CD8-positive, alpha-beta memory T cell (primary cell): ENCODE data around the gene CES4A. TPM values are rescaled to one million over a fixed set of nuclear protein-coding genes. Genes with fewer than 3 reads are reported as not detected.
"Not testable (repeated sequence)": the region's sequence is repeated elsewhere in the genome, so short reads cannot be mapped to it uniquely, and the experiment has no call there.

Experiments used
- CTCF ChIA-PET: fragments of 350-600 bp; sonication (Branson Sonifier 250); formaldehyde crosslinking; loops from one replicate; lab custom pipeline; 2021; ENCODE audit warnings: antibody characterized with exemption; lab: Charles Lee
- POLR2A ChIA-PET: fragments of 350-600 bp; sonication (Branson Sonifier 250); formaldehyde crosslinking; loops from one replicate; lab custom pipeline; 2021; ENCODE audit warnings: antibody characterized with exemption; lab: Charles Lee
- DNase-seq, 5 donors: peaks; one replicate each; pipeline versions ENCODE4 v3.0.0 to v3.0.0-alpha.2; 2020 to 2022; ENCODE audit warnings: mixed read lengths in 1 of 5
- H3K27ac ChIP-seq: one replicate; pipeline ENCODE4 v1.7.0; 2013; ENCODE audit warnings: low read depth, mild to moderate bottlenecking, low read length, moderate library complexity
- H3K27me3 ChIP-seq: 2 replicates; pipeline ENCODE4 v1.7.0; 2013; ENCODE audit warnings: low read length, mild to moderate bottlenecking; ENCODE audit not compliant: insufficient read depth, poor library complexity, severe bottlenecking
- H3K36me3 ChIP-seq: 2 replicates; pipeline ENCODE4 v1.7.0; 2013; ENCODE audit warnings: mild to moderate bottlenecking, low read length, moderate library complexity; ENCODE audit not compliant: insufficient read depth
- H3K4me1 ChIP-seq: 2 replicates; pipeline ENCODE4 v1.7.0; 2013; ENCODE audit warnings: mild to moderate bottlenecking, low read length, moderate library complexity; ENCODE audit not compliant: insufficient read depth
- H3K4me3 ChIP-seq: 2 replicates; pipeline ENCODE4 v1.7.0; 2013; ENCODE audit warnings: mild to moderate bottlenecking, low read length
- H3K9me3 ChIP-seq: 2 replicates; pipeline ENCODE4 v1.7.0; 2013; ENCODE audit warnings: mild to moderate bottlenecking, low read length
- H3K27ac Mint-ChIP-seq, 8 donors: one replicate each; pipeline ENCODE4 v1.8.0; 2020 to 2021; ENCODE audit warnings: mixed read lengths in 8 of 8, mild to moderate bottlenecking in 6 of 8, inconsistent platforms in 3 of 8, moderate library complexity in 3 of 8
- H3K27me3 Mint-ChIP-seq, 2 donors: one replicate each; pipeline ENCODE4 v1.8.0; 2020 to 2021; ENCODE audit warnings: mixed read lengths in 2 of 2, mild to moderate bottlenecking in 1 of 2, moderate library complexity in 1 of 2
- H3K36me3 Mint-ChIP-seq, 3 donors: one replicate each; pipeline ENCODE4 v1.8.0; 2020 to 2021; ENCODE audit warnings: mixed read lengths in 3 of 3, inconsistent platforms in 1 of 3, mild to moderate bottlenecking in 1 of 3
- H3K4me1 Mint-ChIP-seq, 3 donors: one replicate each; pipeline ENCODE4 v1.8.0; 2020 to 2021; ENCODE audit warnings: mixed read lengths in 3 of 3, inconsistent platforms in 1 of 3, mild to moderate bottlenecking in 1 of 3
- H3K4me3 Mint-ChIP-seq, 7 donors: one replicate each; pipeline ENCODE4 v1.8.0; 2020 to 2021; ENCODE audit warnings: mixed read lengths in 7 of 7, mild to moderate bottlenecking in 6 of 7, moderate library complexity in 4 of 7, inconsistent platforms in 2 of 7
- H3K9me3 Mint-ChIP-seq, 5 donors: one replicate each; pipeline ENCODE4 v1.8.0; 2020 to 2022; ENCODE audit warnings: mixed read lengths in 5 of 5, mild to moderate bottlenecking in 3 of 5, moderate library complexity in 2 of 5, inconsistent platforms in 1 of 5
- polyA plus RNA-seq: library from polyadenylated mRNA; unstranded; fragments of 300-500 nt; fragmentation: Illumina TruSeq; gene quantifications from one replicate; pipeline ENCODE4 v1.2.3, GENCODE V29; 2021
- total RNA-seq, 2 experiments: library from RNA; stranded (reverse); gene quantifications; one replicate each; pipeline ENCODE4 v1.2.3, GENCODE V29; 2021

The CES4A gene
- total and polyA plus RNA-seq, 3 experiments from 2014 or later: 1.7 to 5.1 (median 4.2) TPM

DNA sequence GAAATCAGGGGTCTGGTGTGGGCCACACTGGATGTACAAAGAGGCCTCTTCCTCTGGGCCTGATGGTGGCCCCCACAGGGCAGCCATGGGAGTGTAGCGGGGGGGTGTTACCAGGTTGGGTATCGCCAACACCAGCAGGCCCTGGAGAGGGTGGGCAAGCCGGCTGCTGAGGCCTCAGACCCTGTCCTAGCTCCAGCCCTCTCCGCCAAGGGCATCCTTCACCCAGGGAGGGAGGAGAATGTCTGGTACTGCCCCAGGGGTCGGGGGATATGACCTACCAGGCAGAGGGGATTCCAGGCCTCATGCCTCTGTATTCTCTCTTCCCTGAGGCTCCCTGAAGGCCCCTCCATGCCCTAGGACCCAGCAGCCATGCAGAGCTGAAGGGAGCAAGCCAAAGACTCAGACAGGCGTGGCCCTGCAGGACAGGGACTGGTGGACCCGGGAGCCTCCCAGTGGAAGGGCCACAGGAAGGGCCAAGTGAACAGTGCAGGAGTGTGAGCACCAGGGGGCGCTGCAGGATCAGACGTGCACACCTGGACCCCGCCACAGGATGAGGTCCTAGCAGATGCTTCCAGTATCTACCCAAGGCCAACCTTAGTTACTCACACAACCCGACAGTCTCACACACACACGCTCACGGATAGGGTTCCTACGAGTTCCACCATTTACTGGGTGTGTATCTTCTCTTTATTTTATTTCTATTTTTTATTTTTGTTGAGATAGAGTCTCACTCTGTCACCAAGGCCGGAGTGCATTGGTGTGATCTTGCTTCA, 10.9 kb upstream of the CES4A start:
- no peaks in the 10 kb centered on the region for H3K36me3 Mint-ChIP-seq
- ChIA-PET POLR2A (no interaction called here), CTCF (interaction anchor here (0.7 to 6.6 kb wide), 14 partner anchors 15 to 208 kb away, joined by 3 to 56 read pairs (median 4); partner anchors contain the start of gene B3GNT9)
- Histone ChIP-seq H3K27me3 (no peaks in the 10 kb centered on the region), H3K4me1 (no peaks in the 10 kb centered on the region), H3K36me3 (no peaks in the 10 kb centered on the region), H3K4me3 (no peak overlapping the region), H3K27ac (no peak overlapping the region), H3K9me3 (no peaks in the 10 kb centered on the region)
- peaks cover 2 to 5% of the 10 kb centered on the region in 2 donors for H3K27me3 Mint-ChIP-seq
- peak; percentile 75 to 89 (median 81) for DNase-seq
- H3K4me1 Mint-ChIP-seq: peaks cover 7 to 22% (median 19%) of the 10 kb centered on the region in 3 donors
- no peaks in the 10 kb centered on the region for H3K9me3 Mint-ChIP-seq
- no peak overlapping the region for H3K4me3 Mint-ChIP-seq
- H3K27ac Mint-ChIP-seq: peak overlapping the region in 1 of 8 donors; percentile 58

DNA sequence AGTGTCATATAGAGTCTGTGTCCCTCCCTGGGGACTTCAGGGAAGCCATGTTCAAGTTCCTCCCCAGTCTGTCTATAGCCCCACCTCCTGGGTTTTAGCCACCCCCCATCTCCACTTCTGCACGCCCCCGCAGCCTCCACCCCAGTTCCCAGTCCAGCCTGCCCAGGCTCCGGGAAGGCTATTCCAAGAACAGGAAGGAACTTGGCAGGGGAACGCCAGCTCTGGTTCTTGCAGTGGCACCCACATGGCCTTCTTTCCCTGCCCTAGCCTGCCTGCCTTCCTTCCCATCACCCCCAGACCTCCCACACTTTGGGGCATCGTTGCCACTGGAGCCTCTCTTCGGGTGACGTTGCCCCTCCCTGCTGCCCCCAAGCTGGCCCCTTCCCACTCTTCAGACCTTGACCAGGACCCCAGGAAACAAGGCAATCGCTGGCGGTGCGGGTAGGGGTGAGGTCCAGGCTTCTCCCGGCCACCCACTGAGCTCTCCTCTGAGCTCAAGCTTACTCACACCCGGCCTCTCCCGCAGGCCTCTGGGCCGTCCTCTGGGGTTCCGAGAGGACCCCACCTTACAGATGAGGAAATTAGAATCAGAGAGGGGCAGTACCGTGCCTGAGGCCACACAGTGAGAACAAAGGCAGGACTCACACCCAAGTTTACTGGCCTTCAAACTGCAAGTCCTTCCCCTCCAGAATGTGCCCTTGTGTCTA, 9.2 kb upstream of the CES4A start:
- peaks cover 9% of the 10 kb centered on the region for H3K4me1 ChIP-seq
- Mint-ChIP-seq H3K9me3 (no peaks in the 10 kb centered on the region), H3K4me1 (peaks cover 12 to 30% (median 26%) of the 10 kb centered on the region in 3 donors), H3K27me3 (peaks cover 2 to 5% of the 10 kb centered on the region in 2 donors), H3K36me3 (no peaks in the 10 kb centered on the region), H3K4me3 (no peak overlapping the region), H3K27ac (peak overlapping the region in 1 of 8 donors; percentile 82)
- no peak overlapping the region for H3K4me3 ChIP-seq
- no peaks in the 10 kb centered on the region for H3K27me3 ChIP-seq
- POLR2A ChIA-PET: interaction anchor here (1.4 kb wide), 1 partner anchor 172 kb away, joined by 4 read pairs; no protein-coding TSS in a partner anchor
- CTCF ChIA-PET: interaction anchor here (1.0 to 6.6 kb wide), 8 partner anchors 15 to 206 kb away, joined by 3 to 56 read pairs (median 4); partner anchors contain the start of gene B3GNT9
- H3K27ac ChIP-seq: no peak overlapping the region
- H3K9me3 ChIP-seq: no peaks in the 10 kb centered on the region
- DNase-seq: no peak
- H3K36me3 ChIP-seq: no peaks in the 10 kb centered on the region

DNA sequence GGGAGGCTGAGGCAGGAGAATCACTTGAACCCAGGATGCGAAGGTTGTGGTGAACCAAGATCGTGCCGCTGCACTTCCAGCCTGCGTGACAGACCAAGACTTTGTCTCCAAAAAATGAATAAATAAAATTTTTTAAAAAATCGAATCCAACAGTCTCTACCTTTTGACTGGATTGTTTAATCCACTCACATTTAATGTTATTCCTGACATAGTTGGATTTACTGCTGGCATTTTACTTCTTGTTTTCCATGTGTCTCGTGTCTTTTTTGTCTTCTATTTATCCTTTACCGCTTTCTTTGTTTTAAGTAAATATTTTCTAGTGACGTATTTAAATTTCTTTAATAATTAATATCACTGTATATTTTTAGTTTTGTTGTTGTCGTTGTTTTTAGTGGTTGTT, 5.4 kb upstream of the CES4A start:
- H3K4me1 ChIP-seq: peaks cover 24% of the 10 kb centered on the region
- ChIA-PET CTCF (interaction anchor here (1.0 to 4.3 kb wide), 3 partner anchors 22 to 202 kb away, joined by 3 to 18 read pairs (median 8); partner anchors contain the start of gene CES3), POLR2A (interaction anchor here (0.6 kb wide), 1 partner anchor 238 kb away, joined by 3 read pairs; no protein-coding TSS in a partner anchor)
- Mint-ChIP-seq H3K4me1 (peaks cover 14 to 29% (median 26%) of the 10 kb centered on the region in 3 donors), H3K4me3 (no peak overlapping the region), H3K36me3 (no peaks in the 10 kb centered on the region), H3K27me3 (no peaks in the 10 kb centered on the region), H3K27ac (no peak overlapping the region), H3K9me3 (no peaks in the 10 kb centered on the region)
- DNase-seq: no peak
- no peaks in the 10 kb centered on the region for H3K9me3 ChIP-seq
- no peaks in the 10 kb centered on the region for H3K27me3 ChIP-seq
- no peak overlapping the region for H3K4me3 ChIP-seq
- H3K27ac ChIP-seq: no peak overlapping the region
- no peaks in the 10 kb centered on the region for H3K36me3 ChIP-seq

DNA sequence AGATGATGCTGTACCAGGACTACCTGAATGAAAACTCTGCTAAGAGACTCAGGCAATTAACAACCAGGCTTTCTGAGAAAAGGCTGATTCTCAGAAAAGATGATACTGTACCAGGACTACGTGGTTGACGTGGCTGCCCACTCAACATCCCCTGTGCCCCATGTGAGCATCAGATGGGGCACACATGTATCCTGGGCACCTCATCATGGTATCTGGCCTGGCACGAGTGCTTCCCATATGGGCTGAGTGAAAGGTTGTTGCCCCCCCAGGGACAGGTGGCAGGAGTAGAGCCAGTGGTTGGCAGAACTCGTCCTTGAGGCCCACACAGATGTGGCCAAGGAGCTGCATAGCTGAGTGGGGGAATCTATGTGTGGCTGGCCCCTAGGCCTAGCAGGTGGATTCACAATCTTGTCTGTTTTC, 3.5 kb upstream of the CES4A start:
- Mint-ChIP-seq H3K4me3 (peak overlapping the region in 1 of 7 donors; percentile 23), H3K27ac (peak overlapping the region; percentile 35 to 93 (median 88)), H3K9me3 (no peaks in the 10 kb centered on the region), H3K36me3 (no peaks in the 10 kb centered on the region), H3K4me1 (peaks cover 14 to 29% (median 26%) of the 10 kb centered on the region in 3 donors), H3K27me3 (no peaks in the 10 kb centered on the region)
- DNase-seq: no peak
- H3K27ac ChIP-seq: no peak overlapping the region
- H3K27me3 ChIP-seq: no peaks in the 10 kb centered on the region
- no peaks in the 10 kb centered on the region for H3K9me3 ChIP-seq
- CTCF ChIA-PET: interaction anchor here (1.1 to 4.3 kb wide), 2 partner anchors 170 to 200 kb away, joined by 3 to 18 read pairs; no protein-coding TSS in a partner anchor
- peaks cover 24% of the 10 kb centered on the region for H3K4me1 ChIP-seq
- POLR2A ChIA-PET: no interaction called here
- no peak overlapping the region for H3K4me3 ChIP-seq
- H3K36me3 ChIP-seq: no peaks in the 10 kb centered on the region

DNA sequence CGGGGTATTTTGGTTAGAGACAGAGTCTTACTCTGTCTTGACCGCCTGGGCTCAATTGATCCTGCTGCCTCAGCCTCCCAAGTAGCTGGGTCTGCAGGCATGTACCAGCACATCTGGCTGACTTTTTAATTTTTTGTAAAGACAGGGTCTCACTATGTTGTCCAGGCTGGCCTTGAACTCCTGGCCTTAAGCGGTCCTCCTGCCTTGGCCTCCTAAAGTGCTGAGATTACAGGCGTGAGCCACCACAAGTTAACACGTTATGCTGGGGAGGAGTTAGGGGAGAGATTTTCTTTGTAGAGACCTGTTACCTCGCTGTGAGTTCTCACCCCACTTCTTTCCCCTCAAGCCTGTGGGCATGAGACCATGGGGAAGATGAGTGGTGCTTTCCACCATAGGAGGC, 1.8 kb upstream of the CES4A start:
- Mint-ChIP-seq H3K36me3 (no peaks in the 10 kb centered on the region), H3K4me1 (peaks cover 14 to 29% (median 26%) of the 10 kb centered on the region in 3 donors), H3K27ac (no peak overlapping the region), H3K27me3 (no peaks in the 10 kb centered on the region), H3K4me3 (no peak overlapping the region), H3K9me3 (no peaks in the 10 kb centered on the region)
- Histone ChIP-seq H3K36me3 (no peaks in the 10 kb centered on the region), H3K9me3 (no peaks in the 10 kb centered on the region), H3K27ac (no peak overlapping the region), H3K4me3 (no peak overlapping the region), H3K4me1 (peaks cover 24% of the 10 kb centered on the region), H3K27me3 (no peaks in the 10 kb centered on the region)
- ChIA-PET CTCF (interaction anchor here (4.3 kb wide), 1 partner anchor 198 kb away, joined by 18 read pairs; no protein-coding TSS in a partner anchor), POLR2A (no interaction called here)
- DNase-seq: no peak

DNA sequence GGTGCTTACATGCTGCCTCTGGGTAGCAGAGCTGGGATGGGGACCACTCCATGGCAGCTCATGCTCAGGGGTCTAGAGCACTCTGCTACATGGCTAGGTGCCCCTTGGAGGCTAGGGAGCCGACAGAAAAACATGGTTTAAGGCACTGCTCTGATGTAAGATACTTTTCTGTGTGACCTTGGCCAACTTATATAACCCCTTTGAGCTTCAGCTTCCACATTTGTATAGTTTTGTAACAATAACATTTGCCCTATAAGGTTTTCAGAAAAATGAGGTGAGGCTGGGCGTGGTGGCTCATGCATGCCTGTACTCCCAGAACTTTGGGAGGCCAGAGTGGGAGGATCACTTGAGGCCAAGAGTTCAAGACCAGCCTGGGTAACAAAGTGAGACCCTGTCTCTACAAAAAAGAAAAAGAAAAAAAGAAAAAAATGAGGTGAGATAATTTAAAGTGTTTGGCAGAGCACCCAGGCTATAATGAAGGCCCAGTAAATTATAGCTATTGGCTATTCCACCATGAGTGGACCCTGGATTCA, 3.2 kb downstream of the CES4A start:
- no peaks in the 10 kb centered on the region for H3K36me3 ChIP-seq
- Mint-ChIP-seq H3K36me3 (no peaks in the 10 kb centered on the region), H3K4me3 (no peak overlapping the region), H3K27ac (no peak overlapping the region), H3K9me3 (no peaks in the 10 kb centered on the region), H3K4me1 (no peaks in the 10 kb centered on the region), H3K27me3 (no peaks in the 10 kb centered on the region)
- no peak overlapping the region for H3K27ac ChIP-seq
- no peak overlapping the region for H3K4me3 ChIP-seq
- DNase-seq: no peak
- H3K9me3 ChIP-seq: no peaks in the 10 kb centered on the region
- POLR2A ChIA-PET: no interaction called here
- no peaks in the 10 kb centered on the region for H3K27me3 ChIP-seq
- CTCF ChIA-PET: interaction anchor here (0.6 to 2.0 kb wide), 3 partner anchors 12 to 193 kb away, joined by 3 to 4 read pairs (median 4); no protein-coding TSS in a partner anchor
- no peaks in the 10 kb centered on the region for H3K4me1 ChIP-seq

DNA sequence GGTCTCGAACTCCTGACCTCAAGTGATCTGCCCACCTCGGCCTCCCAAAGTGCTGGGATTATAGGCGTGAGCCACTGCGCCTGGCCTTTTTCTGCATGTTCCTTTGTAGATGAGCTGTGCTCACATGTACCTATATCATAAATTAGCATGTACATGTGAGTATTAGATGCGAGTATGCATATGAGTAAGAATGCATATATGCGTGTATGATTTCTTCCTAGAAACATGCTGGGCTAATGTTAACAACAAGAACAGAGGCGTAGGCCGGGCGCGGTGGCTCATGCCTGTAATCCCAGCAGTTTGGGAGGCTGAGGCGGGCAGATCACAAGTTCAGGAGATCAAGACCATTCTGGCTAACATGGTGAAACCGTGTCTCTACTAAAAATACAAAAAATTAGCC, 5.2 kb downstream of the CES4A start:
- H3K27me3 ChIP-seq, H3K27ac ChIP-seq, H3K4me3 Mint-ChIP-seq, H3K9me3 Mint-ChIP-seq, DNase-seq, H3K4me1 ChIP-seq, H3K27ac Mint-ChIP-seq, H3K9me3 ChIP-seq, H3K4me1 Mint-ChIP-seq, POLR2A ChIA-PET, H3K36me3 Mint-ChIP-seq, H3K4me3 ChIP-seq, H3K27me3 Mint-ChIP-seq, H3K36me3 ChIP-seq: not testable (repeated sequence)
- CTCF ChIA-PET: interaction anchor here (2.0 kb wide), 1 partner anchor 192 kb away, joined by 4 read pairs; no protein-coding TSS in a partner anchor
